EL (cell line): ENCODE measurements around the gene KLHL20.
"Not testable (repeated sequence)": the region's sequence is repeated elsewhere in the genome, so short reads cannot be mapped to it uniquely, and the experiment has no call there.

Experiments
- DNase-seq: peaks from one replicate; pipeline ENCODE4 v3.0.0-alpha.2; 2016

KLHL20 gene

GRCh38 chr1:173758110-173758509, 43.3 kb downstream of the KLHL20 start:
- DNase-seq = no peak

GRCh38 chr1:173758980-173759379, 44.2 kb downstream of the KLHL20 start:
- DNase-seq = no peak

DNA sequence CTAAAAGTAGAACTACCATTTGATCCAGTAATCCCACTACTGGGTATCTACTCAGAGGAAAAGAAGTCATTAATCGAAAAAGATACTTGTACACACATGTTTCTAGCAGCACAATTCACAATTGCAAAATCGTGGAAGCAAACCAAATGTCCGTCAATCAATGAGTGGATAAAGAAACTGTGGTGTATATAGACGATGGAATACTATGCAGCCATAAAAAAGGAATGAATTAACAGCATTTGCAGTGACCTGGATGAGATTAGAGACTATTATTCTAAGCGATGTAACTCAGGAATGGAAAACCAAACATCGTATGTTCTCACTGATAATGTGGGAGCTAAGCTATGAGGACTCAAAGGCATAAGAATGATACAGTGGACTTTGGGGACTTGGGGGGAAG, 49.5 kb downstream of the KLHL20 start:
- DNase-seq = not testable (repeated sequence)

GRCh38 chr1:173768206-173768605, 53.4 kb downstream of the KLHL20 start:
- no peak for DNase-seq

DNA sequence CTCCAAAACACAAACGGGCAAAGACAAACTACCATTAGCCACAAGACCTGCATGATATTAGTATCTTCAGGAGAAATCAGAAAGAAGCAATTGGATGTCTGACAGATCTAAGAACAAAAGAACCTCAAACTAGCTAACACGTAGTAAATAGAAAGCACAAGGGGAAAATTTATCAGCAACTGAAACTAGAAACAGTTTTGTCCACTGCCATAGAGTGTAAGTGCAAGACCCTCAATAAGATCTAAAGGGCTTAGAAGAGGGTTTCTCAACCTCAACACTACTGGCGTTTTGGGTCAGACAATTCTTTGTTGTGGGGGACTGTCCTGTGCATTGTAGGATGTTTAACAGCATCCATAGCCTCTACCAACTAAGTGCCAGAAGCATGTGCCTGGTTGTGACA, 54.0 kb downstream of the KLHL20 start:
- no peak for DNase-seq

DNA sequence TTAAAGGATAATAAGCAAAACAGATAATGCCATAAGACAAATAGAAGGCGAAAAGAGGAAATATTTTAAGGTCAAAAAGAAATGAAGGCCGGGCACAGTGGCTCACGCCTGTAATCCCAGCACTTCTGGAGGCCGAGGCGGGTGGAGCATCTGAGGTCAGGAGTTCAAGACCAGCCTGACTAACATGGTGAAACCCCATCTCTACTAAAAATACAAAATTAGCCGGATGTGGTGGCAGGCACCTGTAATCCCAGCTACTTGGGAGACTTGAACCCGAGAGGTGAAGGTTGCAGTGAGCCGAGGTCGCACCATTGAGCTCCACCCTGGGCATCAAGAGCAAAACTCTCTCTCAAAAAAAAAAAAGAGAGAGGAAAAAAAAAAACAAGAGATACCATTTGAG, 55.5 kb downstream of the KLHL20 start:
- not testable (repeated sequence) for DNase-seq

GRCh38 chr1:173771560-173771959, 56.8 kb downstream of the KLHL20 start:
- DNase-seq = no peak

- no peak for DNase-seq
Measured at GRCh38 chr1:173775578-173776226, 60.9 kb downstream of the KLHL20 start.

DNA sequence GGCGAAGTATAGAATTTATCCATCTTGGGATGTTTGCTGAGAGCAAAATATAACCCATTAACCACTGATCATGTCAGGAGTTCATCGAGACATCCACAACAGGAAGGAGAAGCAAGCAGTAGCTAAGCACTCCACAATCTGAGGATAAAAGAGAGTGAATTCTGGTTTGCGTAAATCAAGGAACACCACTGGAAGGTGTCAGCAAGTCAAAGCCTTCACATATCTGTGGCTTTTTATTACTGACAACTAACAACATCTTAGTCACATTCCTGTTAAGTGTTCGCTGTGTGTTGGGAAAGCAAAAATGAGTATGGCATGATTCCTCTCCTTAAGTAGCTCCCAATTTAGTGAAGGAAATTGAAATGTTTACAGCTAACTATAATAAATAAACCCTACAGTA, 65.2 kb downstream of the KLHL20 start:
- DNase-seq = no peak

GRCh38 chr1:173784997-173785396, 70.2 kb downstream of the KLHL20 start:
- no peak for DNase-seq

GRCh38 chr1:173789841-173790240, 75.1 kb downstream of the KLHL20 start:
- DNase-seq = no peak

GRCh38 chr1:173798078-173798477, 83.3 kb downstream of the KLHL20 start:
- no peak for DNase-seq

- not testable (repeated sequence) for DNase-seq
Measured at GRCh38 chr1:173799995-173800394, 85.2 kb downstream of the KLHL20 start.

DNA sequence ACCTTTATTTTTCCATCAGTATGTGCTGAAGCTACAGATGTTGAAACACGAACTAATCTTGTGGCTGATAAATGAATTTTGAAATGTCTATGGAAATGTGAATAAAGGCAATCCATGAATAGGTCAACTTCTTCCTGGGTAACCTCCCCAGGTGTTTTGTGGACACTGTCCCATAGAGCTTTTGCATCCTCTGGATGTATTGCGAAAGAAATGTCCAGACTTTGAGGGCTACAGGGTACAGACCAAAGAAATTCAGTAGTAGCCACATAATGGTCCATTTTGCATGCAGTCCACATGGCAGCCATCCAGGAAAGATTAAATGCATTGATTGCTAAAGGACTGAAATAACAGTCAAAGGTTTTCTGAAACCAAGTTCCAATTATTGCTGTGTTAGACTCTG, 88.2 kb downstream of the KLHL20 start:
- DNase-seq = no peak

GRCh38 chr1:173813654-173814053, 98.9 kb downstream of the KLHL20 start:
- DNase-seq = not testable (repeated sequence)

DNA sequence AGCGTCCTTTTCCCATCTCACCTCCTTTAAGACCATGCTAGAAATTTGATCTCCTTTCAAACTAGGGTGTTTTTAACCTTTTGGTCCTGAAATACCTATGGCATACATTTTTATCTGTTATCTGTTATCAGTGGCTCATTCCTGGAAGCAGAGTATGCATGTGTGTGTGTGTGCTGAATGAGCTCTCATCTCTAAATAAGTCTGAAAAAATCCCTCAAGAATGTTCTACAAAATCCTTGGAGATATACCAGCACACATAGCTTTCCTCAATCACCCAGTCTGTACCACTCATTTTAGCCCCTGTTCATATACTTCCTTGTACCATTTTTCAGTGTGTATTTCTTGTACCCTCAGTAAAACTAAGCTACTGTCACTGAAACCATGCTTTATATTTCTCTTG, 103.7 kb downstream of the KLHL20 start:
- no peak for DNase-seq

- DNase-seq = no peak
Measured at GRCh38 chr1:173821680-173822079, 106.9 kb downstream of the KLHL20 start.

DNA sequence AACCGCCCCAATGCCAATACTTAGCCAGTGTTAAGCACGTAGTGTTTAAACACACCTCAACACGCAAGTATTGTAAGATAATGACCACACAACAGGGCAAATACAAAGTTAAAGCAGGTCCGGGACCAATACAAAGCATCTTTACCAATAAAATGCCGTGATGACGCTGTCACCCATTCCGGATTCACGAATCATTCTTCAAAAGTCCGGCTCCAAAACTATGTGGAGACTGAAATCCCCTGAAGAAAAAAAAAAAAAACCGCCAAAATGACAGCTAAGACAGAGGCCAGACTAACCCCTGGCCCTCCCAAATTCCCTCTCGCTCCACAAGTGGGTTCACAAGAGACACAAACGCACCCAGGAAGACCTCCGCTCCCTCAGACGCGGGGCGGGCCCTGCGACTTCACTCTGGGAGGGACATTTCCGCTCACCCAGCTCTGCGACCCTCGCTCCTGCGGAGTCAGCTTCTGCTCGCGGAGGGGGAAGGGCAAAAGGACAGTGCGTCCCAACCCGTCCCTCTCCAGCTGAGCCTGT, 109.1 kb downstream of the KLHL20 start:
- DNase-seq = no peak

DNA sequence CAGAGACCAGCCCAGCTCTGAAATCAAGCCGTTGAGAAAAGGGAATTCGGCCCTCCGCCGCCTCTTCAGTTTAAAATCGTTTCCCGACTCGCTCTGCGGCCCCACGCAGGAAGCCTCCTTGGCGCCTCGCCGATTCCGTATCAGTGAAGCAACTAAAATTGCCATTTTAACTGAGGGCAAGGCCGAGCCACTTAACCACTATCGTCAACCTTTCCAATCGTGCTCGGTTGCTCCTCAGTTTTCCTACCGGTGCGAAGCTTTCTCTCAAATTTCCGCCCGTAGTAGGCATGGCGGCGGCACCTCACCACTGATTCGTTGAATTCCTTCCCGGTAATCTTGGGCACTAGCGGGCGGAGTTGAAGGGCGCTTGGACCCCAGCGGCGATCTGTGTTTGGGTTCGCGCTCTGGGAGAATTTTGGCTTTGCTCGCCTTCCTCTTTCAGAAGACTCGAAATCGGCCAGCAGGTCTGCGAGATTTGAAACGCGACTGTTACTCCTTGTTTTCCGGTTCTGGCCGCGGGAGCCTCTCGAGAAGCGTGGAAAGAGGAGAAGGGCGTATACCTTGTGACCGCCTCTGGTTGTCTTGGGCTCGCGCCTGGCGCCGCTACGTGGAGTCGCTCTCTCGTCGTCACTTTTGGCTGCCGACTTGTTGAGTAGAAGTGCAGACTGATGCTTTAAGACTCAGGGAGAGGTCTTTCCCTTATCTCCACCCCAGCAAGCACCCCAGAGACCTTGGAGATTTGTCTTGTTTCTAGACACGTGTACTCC, 109.7 kb downstream of the KLHL20 start, which contains the start of the genes CENPL and DARS2:
Gene CENPL (minus strand): TSS at position 569 of the 767 bp plus-strand sequence. CDS start 13,584 bp downstream, outside the sequence.
Gene DARS2 (plus strand): TSS at position 359 of the 767 bp plus-strand sequence. CDS start 557 bp downstream, outside the sequence.
- DNase-seq = peak; percentile 98

- DNase-seq = no peak
Measured at GRCh38 chr1:173827611-173828010, 112.8 kb downstream of the KLHL20 start.

GRCh38 chr1:173832748-173833147, 118.0 kb downstream of the KLHL20 start:
- no peak for DNase-seq
